MM.1S (cell line): ENCODE data around the gene SYNE2.

Source experiments
- EZH2 ChIP-seq: fragments of 300-600 bp; sonication (generic); optimal IDR thresholded peaks from 2 replicates; pipeline ENCODE3; 2017; ENCODE audit warnings: low read depth, mild to moderate bottlenecking, antibody characterized with exemption, low read length, mixed read lengths
- EZH2phosphoT487 ChIP-seq: fragments of 300-600 bp; sonication (generic); IDR thresholded peaks from 2 replicates; pipeline ENCODE4 v1.6.1; 2018; ENCODE audit warnings: antibody characterized with exemption, low read length
- TF ChIP-seq, protein P1 (sequence below): fragments of 300-600 bp; sonication (generic); IDR thresholded peaks from 2 replicates; pipeline ENCODE4 v1.5.1; 2016; ENCODE audit warnings: antibody characterized with exemption, low read length, mixed read lengths

DNA sequence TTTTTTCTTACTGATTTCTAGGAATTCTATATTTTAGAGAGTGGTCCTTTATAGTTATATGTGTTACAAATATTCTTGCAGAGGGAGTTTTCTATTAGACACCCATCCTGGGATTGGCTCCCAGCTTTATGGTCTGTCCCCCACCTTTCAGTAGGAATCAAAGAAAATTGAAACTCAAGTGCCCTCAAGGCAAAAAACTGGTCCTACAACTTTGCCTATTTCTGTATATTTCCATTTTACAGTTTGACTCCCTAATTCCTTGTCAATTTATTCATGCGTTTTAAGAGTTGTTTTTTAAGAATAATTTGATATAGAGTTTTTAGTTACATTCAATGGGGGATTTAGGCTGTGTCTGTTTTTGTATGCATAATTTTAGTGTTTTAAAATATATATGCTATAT lies 208.9 kb downstream of the SYNE2 start:
- TF ChIP-seq, protein P1, sequence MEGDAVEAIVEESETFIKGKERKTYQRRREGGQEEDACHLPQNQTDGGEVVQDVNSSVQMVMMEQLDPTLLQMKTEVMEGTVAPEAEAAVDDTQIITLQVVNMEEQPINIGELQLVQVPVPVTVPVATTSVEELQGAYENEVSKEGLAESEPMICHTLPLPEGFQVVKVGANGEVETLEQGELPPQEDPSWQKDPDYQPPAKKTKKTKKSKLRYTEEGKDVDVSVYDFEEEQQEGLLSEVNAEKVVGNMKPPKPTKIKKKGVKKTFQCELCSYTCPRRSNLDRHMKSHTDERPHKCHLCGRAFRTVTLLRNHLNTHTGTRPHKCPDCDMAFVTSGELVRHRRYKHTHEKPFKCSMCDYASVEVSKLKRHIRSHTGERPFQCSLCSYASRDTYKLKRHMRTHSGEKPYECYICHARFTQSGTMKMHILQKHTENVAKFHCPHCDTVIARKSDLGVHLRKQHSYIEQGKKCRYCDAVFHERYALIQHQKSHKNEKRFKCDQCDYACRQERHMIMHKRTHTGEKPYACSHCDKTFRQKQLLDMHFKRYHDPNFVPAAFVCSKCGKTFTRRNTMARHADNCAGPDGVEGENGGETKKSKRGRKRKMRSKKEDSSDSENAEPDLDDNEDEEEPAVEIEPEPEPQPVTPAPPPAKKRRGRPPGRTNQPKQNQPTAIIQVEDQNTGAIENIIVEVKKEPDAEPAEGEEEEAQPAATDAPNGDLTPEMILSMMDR, result no peak
- no peak for TF ChIP-seq EZH2
- TF ChIP-seq EZH2phosphoT487, result no peak
